Measurements from ENCODE around the gene PAPSS1. TPM values are rescaled to one million over a fixed set of nuclear protein-coding genes. Genes with fewer than 3 reads are reported as not detected.

PAPSS1 gene
- total RNA-seq, 2 donors from 2014 or later: 35.8 to 46.5 TPM

DNA sequence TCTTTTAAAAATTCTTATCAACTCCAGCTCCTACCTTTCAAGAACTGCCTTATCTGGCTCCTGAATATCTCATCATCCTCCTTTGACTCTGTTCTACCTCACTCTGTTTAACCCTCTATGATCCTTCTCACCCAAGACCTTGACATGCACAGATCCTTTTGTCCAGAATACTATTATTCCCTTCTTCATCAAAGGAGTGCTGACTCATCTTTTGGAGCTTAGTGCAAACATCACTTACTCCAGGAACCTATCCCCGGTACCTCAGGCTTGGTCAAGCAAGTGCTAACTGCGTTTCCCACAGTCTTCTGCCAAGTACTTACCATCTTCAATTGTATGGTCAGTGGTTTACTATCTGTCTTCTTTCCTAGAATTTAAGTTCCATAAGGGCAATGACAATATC lies 96.0 kb downstream of the PAPSS1 start:
- Mint-ChIP-seq H3K36me3 (peaks cover 10 to 16% of the 10 kb centered on the region in 2 donors), H3K27ac (no peak overlapping the region), H3K9me3 (peaks cover 8 to 13% of the 10 kb centered on the region in 2 donors)
- DNase-seq (ENCODE audit: low spot score in 2 of 2) (no peak), ATAC-seq (no peak)

DNA sequence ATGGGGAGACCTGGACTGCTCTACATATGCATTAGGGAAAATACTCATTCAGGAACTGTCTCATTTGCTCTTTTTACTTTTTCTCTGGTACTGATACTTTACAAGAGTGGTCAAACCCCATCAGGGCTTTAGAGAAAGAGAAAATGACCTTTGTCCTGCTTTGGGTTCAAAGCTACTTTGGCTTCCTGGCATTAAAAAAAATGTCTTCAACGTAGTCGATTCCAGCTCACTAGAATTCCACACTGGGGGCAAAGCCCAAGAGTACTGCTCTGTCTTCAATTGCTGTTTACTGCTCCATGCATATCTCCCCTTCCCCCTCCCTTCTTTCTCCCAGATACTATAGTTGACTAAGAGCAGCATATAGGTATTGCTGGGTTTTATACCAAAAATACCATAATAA lies 98.0 kb downstream of the PAPSS1 start:
- no peak for ATAC-seq
- no peak overlapping the region for H3K27ac Mint-ChIP-seq
- H3K9me3 Mint-ChIP-seq: peaks cover 8 to 13% of the 10 kb centered on the region in 2 donors
- DNase-seq (ENCODE audit: low spot score in 2 of 2): no peak
- H3K36me3 Mint-ChIP-seq: peaks cover 15 to 19% of the 10 kb centered on the region in 2 donors

DNA sequence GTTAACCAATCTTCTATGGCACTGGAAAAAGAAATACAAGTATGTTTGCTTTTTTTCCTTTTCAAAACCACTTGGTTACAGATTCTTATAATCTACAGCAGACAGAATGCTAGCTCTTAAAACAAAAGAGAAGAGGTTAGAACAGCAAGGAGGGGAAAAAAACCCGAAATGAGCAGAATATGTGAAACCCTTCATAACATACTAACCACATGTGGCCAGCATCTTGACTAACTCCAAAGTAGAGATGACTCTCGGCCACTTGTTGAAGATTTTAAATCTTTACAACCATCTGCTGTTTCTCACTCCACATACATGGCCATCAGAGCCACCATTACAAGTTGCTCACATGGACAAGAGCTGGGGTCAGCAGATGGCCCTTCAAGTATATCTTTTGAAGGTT lies 100.3 kb downstream of the PAPSS1 start:
- no peak for ATAC-seq
- DNase-seq (ENCODE audit: low spot score in 2 of 2): no peak
- H3K36me3 Mint-ChIP-seq: peaks cover 13 to 29% of the 10 kb centered on the region in 2 donors
- peaks cover 8 to 10% of the 10 kb centered on the region in 2 donors for H3K9me3 Mint-ChIP-seq
- H3K27ac Mint-ChIP-seq: no peak overlapping the region

DNA sequence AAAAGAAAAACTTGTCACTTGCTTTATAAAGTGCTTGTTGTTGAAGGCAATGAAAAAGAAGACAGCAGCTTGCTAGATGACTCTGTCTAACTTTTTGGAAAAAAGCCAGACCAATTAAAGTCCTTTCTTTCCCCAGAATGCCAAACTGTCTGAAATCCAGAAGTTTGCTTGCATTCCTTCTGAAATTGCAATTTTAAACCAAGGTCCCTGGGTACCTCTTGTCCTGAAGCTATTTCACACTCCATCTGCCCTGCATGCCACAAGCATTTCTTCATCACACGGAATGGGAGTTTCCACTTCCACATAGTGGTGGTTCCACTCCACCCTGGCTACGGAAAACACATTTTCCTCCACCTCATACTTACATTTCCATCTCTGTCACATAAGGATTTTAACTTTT lies 101.0 kb downstream of the PAPSS1 start:
- Mint-ChIP-seq H3K27ac (no peak overlapping the region), H3K36me3 (peaks cover 9 to 26% of the 10 kb centered on the region in 2 donors), H3K9me3 (peaks cover 5 to 7% of the 10 kb centered on the region in 2 donors)
- no peak for ATAC-seq
- no peak for DNase-seq (ENCODE audit: low spot score in 2 of 2)

- peaks cover 4 to 22% of the 10 kb centered on the region in 2 donors for H3K36me3 Mint-ChIP-seq
- H3K9me3 Mint-ChIP-seq: peaks cover under 1 to 3% of the 10 kb centered on the region in 2 donors
- no peak for ATAC-seq
- H3K27ac Mint-ChIP-seq: no peak overlapping the region
- DNase-seq (ENCODE audit: low spot score in 2 of 2): no peak
Measured at GRCh38 chr4:107618656-107619055, 101.4 kb downstream of the PAPSS1 start.

GRCh38 chr4:107616838-107617389 lies 103.1 kb downstream of the PAPSS1 start:
- DNase-seq (ENCODE audit: low spot score in 2 of 2): no peak
- ATAC-seq: peak; percentile 48 to 62
- H3K9me3 Mint-ChIP-seq: peaks cover 0 to 3% of the 10 kb centered on the region in 2 donors
- peaks cover 10 to 27% of the 10 kb centered on the region in 2 donors for H3K36me3 Mint-ChIP-seq
- no peak overlapping the region for H3K27ac Mint-ChIP-seq

- Mint-ChIP-seq H3K27ac (no peak overlapping the region), H3K9me3 (peaks cover 0 to 3% of the 10 kb centered on the region in 2 donors), H3K36me3 (peaks cover 10 to 27% of the 10 kb centered on the region in 2 donors)
- DNase-seq (ENCODE audit: low spot score in 2 of 2) (no peak), ATAC-seq (no peak)
Measured at GRCh38 chr4:107615809-107616208, 104.2 kb downstream of the PAPSS1 start.

- Mint-ChIP-seq H3K27ac (no peak overlapping the region), H3K36me3 (no peaks in the 10 kb centered on the region), H3K9me3 (no peaks in the 10 kb centered on the region)
- ATAC-seq (no peak), DNase-seq (ENCODE audit: low spot score in 2 of 2) (no peak)
Measured at GRCh38 chr4:107603430-107603829, 116.6 kb downstream of the PAPSS1 start.

DNA sequence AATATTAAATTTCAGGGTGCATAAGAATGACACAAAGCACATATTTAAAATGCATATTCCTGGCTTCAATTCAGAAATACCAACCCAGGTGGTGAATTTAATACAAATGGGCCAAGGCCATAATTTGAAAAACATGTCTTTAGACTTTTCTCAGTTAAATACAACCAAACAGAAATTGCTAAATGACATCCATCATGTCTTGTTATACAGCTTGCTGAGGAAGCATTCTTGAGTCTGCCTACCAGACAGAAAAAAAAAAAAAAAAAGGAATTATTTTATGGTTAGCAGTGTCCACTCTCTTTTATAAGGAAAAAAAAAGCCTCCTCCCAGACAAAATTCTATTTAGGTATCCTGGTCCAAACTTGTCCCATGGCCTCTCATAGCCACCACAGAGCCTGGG lies 119.1 kb downstream of the PAPSS1 start:
- ATAC-seq (no peak), DNase-seq (ENCODE audit: low spot score in 2 of 2) (no peak)
- no peak overlapping the region for H3K27ac Mint-ChIP-seq
- H3K36me3 Mint-ChIP-seq: no peaks in the 10 kb centered on the region
- no peaks in the 10 kb centered on the region for H3K9me3 Mint-ChIP-seq

DNA sequence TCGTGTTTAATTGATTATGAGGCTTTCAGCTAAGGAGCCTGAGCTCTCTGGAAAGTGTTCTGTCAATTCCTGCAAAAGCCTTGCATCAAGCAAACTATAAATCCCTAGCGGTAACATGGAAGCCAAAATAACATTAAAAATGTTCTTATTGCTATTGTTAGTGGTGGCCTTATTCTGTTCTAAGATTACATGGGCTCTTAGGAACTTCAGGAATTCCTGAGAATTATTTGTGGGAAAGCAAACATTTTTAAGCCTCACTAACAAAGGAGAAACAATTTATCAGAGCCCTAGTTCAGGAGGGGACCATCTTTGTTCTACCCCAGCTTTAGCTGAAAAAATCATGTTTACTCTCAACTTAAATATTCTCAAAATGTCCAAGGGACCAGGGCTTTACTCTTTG lies 119.6 kb downstream of the PAPSS1 start:
- no peak overlapping the region for H3K27ac Mint-ChIP-seq
- H3K36me3 Mint-ChIP-seq: no peaks in the 10 kb centered on the region
- H3K9me3 Mint-ChIP-seq: no peaks in the 10 kb centered on the region
- no peak for ATAC-seq
- DNase-seq (ENCODE audit: low spot score in 2 of 2): no peak

- ATAC-seq (no peak), DNase-seq (ENCODE audit: low spot score in 2 of 2) (no peak)
- H3K27ac Mint-ChIP-seq: no peak overlapping the region
- H3K9me3 Mint-ChIP-seq: no peaks in the 10 kb centered on the region
- no peaks in the 10 kb centered on the region for H3K36me3 Mint-ChIP-seq
Measured at GRCh38 chr4:107599841-107600240, 120.2 kb downstream of the PAPSS1 start.

- H3K9me3 Mint-ChIP-seq: no peaks in the 10 kb centered on the region
- no peak for DNase-seq (ENCODE audit: low spot score in 2 of 2)
Measured at GRCh38 chr4:107593230-107593629, 126.8 kb downstream of the PAPSS1 start.

GRCh38 chr4:107592519-107592918 lies 127.5 kb downstream of the PAPSS1 start:
- ATAC-seq: no peak
- H3K9me3 Mint-ChIP-seq: no peaks in the 10 kb centered on the region
- no peak overlapping the region for H3K27ac Mint-ChIP-seq
- H3K36me3 Mint-ChIP-seq: peaks cover 0 to 6% of the 10 kb centered on the region in 2 donors
- DNase-seq (ENCODE audit: low spot score in 2 of 2): no peak

More at GRCh38 chr4:107593230-107593629, 126.8 kb downstream of the PAPSS1 start:
- Mint-ChIP-seq H3K27ac (no peak overlapping the region), H3K36me3 (peaks cover 0 to 6% of the 10 kb centered on the region in 2 donors)
- no peak for ATAC-seq

- DNase-seq (ENCODE audit: low spot score in 2 of 2) (no peak), ATAC-seq (no peak)
- no peak overlapping the region for H3K27ac Mint-ChIP-seq
- peaks cover 0 to 6% of the 10 kb centered on the region in 2 donors for H3K36me3 Mint-ChIP-seq
- H3K9me3 Mint-ChIP-seq: no peaks in the 10 kb centered on the region
Measured at GRCh38 chr4:107589269-107589668, 130.8 kb downstream of the PAPSS1 start.

- no peak overlapping the region for H3K27ac Mint-ChIP-seq
- DNase-seq (ENCODE audit: low spot score in 2 of 2) (no peak), ATAC-seq (no peak)
- H3K9me3 Mint-ChIP-seq: peaks cover 6 to 8% of the 10 kb centered on the region in 2 donors
- peaks cover 0 to 12% of the 10 kb centered on the region in 2 donors for H3K36me3 Mint-ChIP-seq
Measured at GRCh38 chr4:107586371-107586770, 133.7 kb downstream of the PAPSS1 start.

DNA sequence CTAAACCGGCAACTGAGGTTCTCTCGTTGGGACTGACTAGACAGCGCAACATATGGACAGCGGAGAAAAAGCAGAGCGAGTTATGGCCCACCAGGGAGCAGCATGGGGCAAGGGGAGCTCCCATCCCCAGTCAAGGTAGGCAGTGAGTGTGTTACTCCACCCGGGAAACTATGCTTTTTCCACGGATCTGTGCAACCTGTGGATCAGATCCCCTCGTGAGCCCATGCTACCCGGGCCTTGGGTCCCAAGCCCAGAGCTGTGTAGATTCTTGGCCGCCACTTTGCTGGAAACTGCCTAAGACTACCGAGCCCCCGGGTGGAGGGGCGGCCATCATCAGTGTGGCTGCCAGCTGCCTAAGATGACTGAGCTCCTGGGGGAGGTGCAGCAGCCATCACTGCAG lies 140.9 kb downstream of the PAPSS1 start:
- Mint-ChIP-seq H3K27ac (no peak overlapping the region), H3K9me3 (peaks cover 6 to 11% of the 10 kb centered on the region in 2 donors), H3K36me3 (peaks cover 0 to 6% of the 10 kb centered on the region in 2 donors)
- no peak for DNase-seq (ENCODE audit: low spot score in 2 of 2)
- no peak for ATAC-seq

DNA sequence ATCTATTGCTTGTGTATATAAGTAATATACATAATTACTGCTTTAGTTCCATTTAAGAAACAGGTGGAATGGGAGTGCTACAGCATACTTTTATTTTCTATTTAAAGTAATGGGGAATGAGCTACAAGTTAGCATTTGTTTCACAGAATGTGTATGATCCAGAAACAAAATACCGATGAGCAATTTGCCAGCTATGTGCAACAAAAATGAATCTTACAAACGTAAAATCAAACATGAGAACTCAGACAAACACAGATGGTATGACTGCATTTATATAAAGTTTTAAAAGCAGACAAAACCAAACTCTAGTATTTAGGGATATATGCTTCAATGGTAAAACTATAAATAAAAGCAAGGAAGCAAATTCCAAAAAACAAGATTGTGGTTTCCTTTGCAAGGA lies 141.7 kb downstream of the PAPSS1 start:
- DNase-seq (ENCODE audit: low spot score in 2 of 2): no peak
- peaks cover 0 to 6% of the 10 kb centered on the region in 2 donors for H3K36me3 Mint-ChIP-seq
- no peak for ATAC-seq
- H3K9me3 Mint-ChIP-seq: peaks cover 6 to 11% of the 10 kb centered on the region in 2 donors
- H3K27ac Mint-ChIP-seq: no peak overlapping the region

GRCh38 chr4:107577743-107578142 lies 142.3 kb downstream of the PAPSS1 start:
- Mint-ChIP-seq H3K27ac (no peak overlapping the region), H3K36me3 (peaks cover 0 to 6% of the 10 kb centered on the region in 2 donors)
- no peak for ATAC-seq

More at GRCh38 chr4:107577743-107578142, 142.3 kb downstream of the PAPSS1 start:
- peaks cover 6 to 11% of the 10 kb centered on the region in 2 donors for H3K9me3 Mint-ChIP-seq
- DNase-seq (ENCODE audit: low spot score in 2 of 2): no peak

All from activated naive CD4-positive, alpha-beta T cell treated with anti-CD3 and anti-CD28 coated beads, Interleukin-2, amount 50 U/mL, for 72 hours (primary cell).